Measurements from ENCODE around the gene SYNDIG1. TPM values are rescaled to one million over a fixed set of nuclear protein-coding genes. Genes with fewer than 3 reads are reported as not detected.

SYNDIG1 gene
- polyA plus RNA-seq, 1 experiment, result 1.7 TPM

- H3K27me3 ChIP-seq (ENCODE audit: control insufficient read depth, insufficient read depth, low read length), result peaks cover 5% of the 10 kb centered on the region; the same call in 1 of the 2 replicates
- POLR2A ChIA-PET, result no interaction called here
- TF ChIP-seq CTCF (IDR thresholded peaks at IDR 0.05; ENCODE audit: insufficient read depth, low read depth, low read length), result no peak
- no peak overlapping the region for H3K4me3 ChIP-seq (ENCODE audit: low read depth, low read length)
- H3K36me3 ChIP-seq (ENCODE audit: control insufficient read depth, insufficient read depth, low read length), result no peaks in the 10 kb centered on the region
- CTCF ChIA-PET, result interaction anchor here (1.0 kb wide), 1 partner anchor 19 kb away, joined by 3 read pairs; no protein-coding TSS in a partner anchor
- DNase-seq (ENCODE audit: low read depth), result no peak
Measured at GRCh38 chr20:24691901-24692351, 222.5 kb downstream of the SYNDIG1 start.

- no peaks in the 10 kb centered on the region for H3K36me3 ChIP-seq (ENCODE audit: control insufficient read depth, insufficient read depth, low read length)
- no peak overlapping the region for H3K4me3 ChIP-seq (ENCODE audit: low read depth, low read length)
- DNase-seq (ENCODE audit: low read depth), result no peak
- POLR2A ChIA-PET, result no interaction called here
- CTCF ChIA-PET, result interaction anchor here (1.2 kb wide), 1 partner anchor 19 kb away, joined by 3 read pairs; no protein-coding TSS in a partner anchor
- TF ChIP-seq CTCF (IDR thresholded peaks at IDR 0.05; ENCODE audit: insufficient read depth, low read depth, low read length), result no peak
- peaks cover 5% of the 10 kb centered on the region; the same call in 1 of the 2 replicates for H3K27me3 ChIP-seq (ENCODE audit: control insufficient read depth, insufficient read depth, low read length)
Measured at GRCh38 chr20:24692446-24693200, 223.2 kb downstream of the SYNDIG1 start.

- ChIA-PET POLR2A (no interaction called here), CTCF (interaction anchor here (0.8 to 1.2 kb wide), 2 partner anchors 20 to 42 kb away, joined by 3 read pairs; no protein-coding TSS in a partner anchor)
- H3K36me3 ChIP-seq (ENCODE audit: control insufficient read depth, insufficient read depth, low read length), result no peaks in the 10 kb centered on the region
- peaks cover 5% of the 10 kb centered on the region for H3K27me3 ChIP-seq (ENCODE audit: control insufficient read depth, insufficient read depth, low read length)
- no peak overlapping the region for H3K4me3 ChIP-seq (ENCODE audit: low read depth, low read length)
- no peak for TF ChIP-seq CTCF (IDR thresholded peaks at IDR 0.05; ENCODE audit: insufficient read depth, low read depth, low read length)
- DNase-seq (ENCODE audit: low read depth), result no peak
Measured at GRCh38 chr20:24693466-24694156, 224.2 kb downstream of the SYNDIG1 start.

- DNase-seq (ENCODE audit: low read depth), result no peak
- ChIA-PET CTCF (interaction anchor here (0.8 kb wide), 1 partner anchor 42 kb away, joined by 3 read pairs; no protein-coding TSS in a partner anchor), POLR2A (no interaction called here)
Measured at GRCh38 chr20:24694157-24694726, 224.8 kb downstream of the SYNDIG1 start.

More at GRCh38 chr20:24694157-24694726, 224.8 kb downstream of the SYNDIG1 start:
- H3K27me3 ChIP-seq (ENCODE audit: control insufficient read depth, insufficient read depth, low read length), result peaks cover 7% of the 10 kb centered on the region
- no peaks in the 10 kb centered on the region for H3K36me3 ChIP-seq (ENCODE audit: control insufficient read depth, insufficient read depth, low read length)
- TF ChIP-seq CTCF (IDR thresholded peaks at IDR 0.05; ENCODE audit: insufficient read depth, low read depth, low read length), result no peak
- no peak overlapping the region for H3K4me3 ChIP-seq (ENCODE audit: low read depth, low read length)

Data from BJ (cell line).